Measurements from ENCODE around the gene IGSF3.

GRCh38 chr1:116663821-116664220 is 3.7 kb downstream of the IGSF3 start:
- TF ChIP-seq YY1 (IDR thresholded peaks at IDR 0.05; ENCODE audit: insufficient read depth, insufficient read length), result no peak
- TF ChIP-seq ZNF274 (IDR thresholded peaks at IDR 0.05; ENCODE audit: low read depth, low read length), result no peak

All from NT2/D1 (cell line).